Measurements from ENCODE around the gene LAMC2.

DNA sequence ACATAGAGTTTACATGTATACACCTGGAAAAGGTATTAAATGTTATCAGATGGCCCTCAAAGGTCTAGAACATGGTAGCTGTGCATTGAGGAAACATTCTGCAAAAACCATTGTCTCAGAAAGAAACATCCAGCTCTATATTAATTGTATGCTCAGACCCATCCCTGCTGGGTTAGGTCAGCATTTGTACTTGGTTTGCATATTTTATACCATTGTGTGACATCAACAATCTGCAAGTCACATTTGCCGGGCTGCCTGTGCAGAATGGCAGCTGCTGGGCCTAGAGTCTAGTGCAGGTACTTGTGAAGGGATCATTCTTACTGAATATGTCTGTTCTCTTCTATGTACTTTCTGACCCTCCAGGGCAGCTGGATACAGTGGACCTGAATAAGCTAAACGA lies 43.9 kb upstream of the LAMC2 start:
- TF ChIP-seq, protein P1, sequence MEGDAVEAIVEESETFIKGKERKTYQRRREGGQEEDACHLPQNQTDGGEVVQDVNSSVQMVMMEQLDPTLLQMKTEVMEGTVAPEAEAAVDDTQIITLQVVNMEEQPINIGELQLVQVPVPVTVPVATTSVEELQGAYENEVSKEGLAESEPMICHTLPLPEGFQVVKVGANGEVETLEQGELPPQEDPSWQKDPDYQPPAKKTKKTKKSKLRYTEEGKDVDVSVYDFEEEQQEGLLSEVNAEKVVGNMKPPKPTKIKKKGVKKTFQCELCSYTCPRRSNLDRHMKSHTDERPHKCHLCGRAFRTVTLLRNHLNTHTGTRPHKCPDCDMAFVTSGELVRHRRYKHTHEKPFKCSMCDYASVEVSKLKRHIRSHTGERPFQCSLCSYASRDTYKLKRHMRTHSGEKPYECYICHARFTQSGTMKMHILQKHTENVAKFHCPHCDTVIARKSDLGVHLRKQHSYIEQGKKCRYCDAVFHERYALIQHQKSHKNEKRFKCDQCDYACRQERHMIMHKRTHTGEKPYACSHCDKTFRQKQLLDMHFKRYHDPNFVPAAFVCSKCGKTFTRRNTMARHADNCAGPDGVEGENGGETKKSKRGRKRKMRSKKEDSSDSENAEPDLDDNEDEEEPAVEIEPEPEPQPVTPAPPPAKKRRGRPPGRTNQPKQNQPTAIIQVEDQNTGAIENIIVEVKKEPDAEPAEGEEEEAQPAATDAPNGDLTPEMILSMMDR (conservative IDR thresholded peaks at IDR 0.05; ENCODE audit: low read length): no peak
- no peak for TF ChIP-seq EZH2phosphoT487 (IDR thresholded peaks at IDR 0.05; ENCODE audit: borderline replicate concordance, low read depth, low read length)
